A549 (cell line): ENCODE measurements around the gene SERINC4.
A peak's percentile ranks its signal among the peaks of the same experiment; 100 is the strongest.
"Not testable (repeated sequence)": the region's sequence is repeated elsewhere in the genome, so short reads cannot be mapped to it uniquely, and the experiment has no call there.

ENCODE experiments used
- EP300 ChIP-seq, 2 experiments: fragments of >200 bp; sonication (Bioruptor Twin); formaldehyde crosslinking; IDR thresholded peaks; 2 replicates in 1 of 2; 3 replicates in 1 of 2; pipeline ENCODE4 v1.6.1; 2016 to 2017
- MYC ChIP-seq: IDR thresholded peaks from 2 replicates; pipeline ENCODE4 v1.6.1; 2012; ENCODE audit warnings: mild to moderate bottlenecking, inconsistent platforms, low read length, improper control_type of control experiment, borderline replicate concordance
- NPAS2 ChIP-seq: fragments of 250-450 bp; sonication (Bioruptor Pico); IDR thresholded peaks from 2 replicates; pipeline ENCODE4 v1.8.0; 2022; ENCODE audit warnings: mild to moderate bottlenecking, moderate library complexity, borderline replicate concordance
- POLR2A ChIP-seq: IDR thresholded peaks from 2 replicates; pipeline ENCODE4 v1.6.1; 2012; ENCODE audit warnings: mild to moderate bottlenecking, low read length
- RARB ChIP-seq: fragments of 250-450 bp; sonication (Bioruptor Pico); IDR thresholded peaks from 2 replicates; pipeline ENCODE4 v1.8.0; 2021; ENCODE audit warnings: mild to moderate bottlenecking, moderate library complexity
- TF ChIP-seq, protein P1 (sequence below): fragments of >200 bp; sonication (Bioruptor Twin); formaldehyde crosslinking; IDR thresholded peaks from 3 replicates; pipeline ENCODE4 v1.5.1; 2016
- TF ChIP-seq, protein P2 (sequence below): fragments of 200-600 bp; sonication (generic); IDR thresholded peaks from 2 replicates; pipeline ENCODE4 v1.6.1; 2016; ENCODE audit warnings: antibody characterized with exemption, mild to moderate bottlenecking, moderate library complexity
- TF ChIP-seq, protein P3 (sequence below): IDR thresholded peaks from 2 replicates; pipeline ENCODE4 v1.6.1; 2012; ENCODE audit warnings: low read depth, borderline replicate concordance
- TF ChIP-seq, protein P4 (sequence below): fragments of 150-350 bp; IDR thresholded peaks from 2 replicates; pipeline ENCODE4 v1.6.1; 2014; ENCODE audit warnings: low read depth, mild to moderate bottlenecking, low read length

DNA sequence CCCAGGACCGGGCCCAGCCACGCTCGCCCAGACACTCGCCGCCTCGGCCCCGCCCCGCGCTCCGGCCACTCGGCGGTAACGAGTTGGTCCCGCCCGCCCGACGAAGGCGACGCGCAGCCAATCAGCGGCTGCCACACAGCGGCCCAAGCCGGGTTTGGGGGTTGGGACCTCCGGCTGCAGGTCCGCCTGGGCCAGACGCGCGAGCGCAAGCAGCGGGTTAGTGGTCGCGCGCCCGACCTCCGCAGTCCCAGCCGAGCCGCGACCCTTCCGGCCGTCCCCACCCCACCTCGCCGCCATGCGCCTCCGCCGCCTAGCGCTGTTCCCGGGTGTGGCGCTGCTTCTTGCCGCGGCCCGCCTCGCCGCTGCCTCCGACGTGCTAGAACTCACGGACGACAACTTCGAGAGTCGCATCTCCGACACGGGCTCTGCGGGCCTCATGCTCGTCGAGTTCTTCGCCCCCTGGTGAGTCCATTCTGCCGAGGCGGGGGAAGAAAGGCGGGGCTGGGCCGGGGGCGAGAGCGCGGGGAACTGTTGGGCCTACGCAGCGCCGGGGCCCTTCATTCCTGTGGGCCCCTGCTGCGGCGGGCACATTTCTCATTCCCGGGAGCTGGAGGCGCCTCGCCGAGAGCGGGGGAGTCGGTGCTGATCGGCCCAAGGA, 53.6 kb downstream of the SERINC4 start, which contains the start of gene PDIA3:
- TF ChIP-seq, protein P1, sequence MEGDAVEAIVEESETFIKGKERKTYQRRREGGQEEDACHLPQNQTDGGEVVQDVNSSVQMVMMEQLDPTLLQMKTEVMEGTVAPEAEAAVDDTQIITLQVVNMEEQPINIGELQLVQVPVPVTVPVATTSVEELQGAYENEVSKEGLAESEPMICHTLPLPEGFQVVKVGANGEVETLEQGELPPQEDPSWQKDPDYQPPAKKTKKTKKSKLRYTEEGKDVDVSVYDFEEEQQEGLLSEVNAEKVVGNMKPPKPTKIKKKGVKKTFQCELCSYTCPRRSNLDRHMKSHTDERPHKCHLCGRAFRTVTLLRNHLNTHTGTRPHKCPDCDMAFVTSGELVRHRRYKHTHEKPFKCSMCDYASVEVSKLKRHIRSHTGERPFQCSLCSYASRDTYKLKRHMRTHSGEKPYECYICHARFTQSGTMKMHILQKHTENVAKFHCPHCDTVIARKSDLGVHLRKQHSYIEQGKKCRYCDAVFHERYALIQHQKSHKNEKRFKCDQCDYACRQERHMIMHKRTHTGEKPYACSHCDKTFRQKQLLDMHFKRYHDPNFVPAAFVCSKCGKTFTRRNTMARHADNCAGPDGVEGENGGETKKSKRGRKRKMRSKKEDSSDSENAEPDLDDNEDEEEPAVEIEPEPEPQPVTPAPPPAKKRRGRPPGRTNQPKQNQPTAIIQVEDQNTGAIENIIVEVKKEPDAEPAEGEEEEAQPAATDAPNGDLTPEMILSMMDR = not testable (repeated sequence)
- TF ChIP-seq EP300 (IDR thresholded peaks at IDR 0.05); MYC; RARB; NPAS2 (CRISPR knock-in tag): not testable (repeated sequence)
- TF ChIP-seq, protein P2, sequence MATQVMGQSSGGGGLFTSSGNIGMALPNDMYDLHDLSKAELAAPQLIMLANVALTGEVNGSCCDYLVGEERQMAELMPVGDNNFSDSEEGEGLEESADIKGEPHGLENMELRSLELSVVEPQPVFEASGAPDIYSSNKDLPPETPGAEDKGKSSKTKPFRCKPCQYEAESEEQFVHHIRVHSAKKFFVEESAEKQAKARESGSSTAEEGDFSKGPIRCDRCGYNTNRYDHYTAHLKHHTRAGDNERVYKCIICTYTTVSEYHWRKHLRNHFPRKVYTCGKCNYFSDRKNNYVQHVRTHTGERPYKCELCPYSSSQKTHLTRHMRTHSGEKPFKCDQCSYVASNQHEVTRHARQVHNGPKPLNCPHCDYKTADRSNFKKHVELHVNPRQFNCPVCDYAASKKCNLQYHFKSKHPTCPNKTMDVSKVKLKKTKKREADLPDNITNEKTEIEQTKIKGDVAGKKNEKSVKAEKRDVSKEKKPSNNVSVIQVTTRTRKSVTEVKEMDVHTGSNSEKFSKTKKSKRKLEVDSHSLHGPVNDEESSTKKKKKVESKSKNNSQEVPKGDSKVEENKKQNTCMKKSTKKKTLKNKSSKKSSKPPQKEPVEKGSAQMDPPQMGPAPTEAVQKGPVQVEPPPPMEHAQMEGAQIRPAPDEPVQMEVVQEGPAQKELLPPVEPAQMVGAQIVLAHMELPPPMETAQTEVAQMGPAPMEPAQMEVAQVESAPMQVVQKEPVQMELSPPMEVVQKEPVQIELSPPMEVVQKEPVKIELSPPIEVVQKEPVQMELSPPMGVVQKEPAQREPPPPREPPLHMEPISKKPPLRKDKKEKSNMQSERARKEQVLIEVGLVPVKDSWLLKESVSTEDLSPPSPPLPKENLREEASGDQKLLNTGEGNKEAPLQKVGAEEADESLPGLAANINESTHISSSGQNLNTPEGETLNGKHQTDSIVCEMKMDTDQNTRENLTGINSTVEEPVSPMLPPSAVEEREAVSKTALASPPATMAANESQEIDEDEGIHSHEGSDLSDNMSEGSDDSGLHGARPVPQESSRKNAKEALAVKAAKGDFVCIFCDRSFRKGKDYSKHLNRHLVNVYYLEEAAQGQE = not testable (repeated sequence)
- TF ChIP-seq, protein P3, sequence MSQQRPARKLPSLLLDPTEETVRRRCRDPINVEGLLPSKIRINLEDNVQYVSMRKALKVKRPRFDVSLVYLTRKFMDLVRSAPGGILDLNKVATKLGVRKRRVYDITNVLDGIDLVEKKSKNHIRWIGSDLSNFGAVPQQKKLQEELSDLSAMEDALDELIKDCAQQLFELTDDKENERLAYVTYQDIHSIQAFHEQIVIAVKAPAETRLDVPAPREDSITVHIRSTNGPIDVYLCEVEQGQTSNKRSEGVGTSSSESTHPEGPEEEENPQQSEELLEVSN = peak; percentile 62; the same call in 1 of the 2 replicates
- TF ChIP-seq POLR2A = peak; percentile 84
- TF ChIP-seq, protein P4, sequence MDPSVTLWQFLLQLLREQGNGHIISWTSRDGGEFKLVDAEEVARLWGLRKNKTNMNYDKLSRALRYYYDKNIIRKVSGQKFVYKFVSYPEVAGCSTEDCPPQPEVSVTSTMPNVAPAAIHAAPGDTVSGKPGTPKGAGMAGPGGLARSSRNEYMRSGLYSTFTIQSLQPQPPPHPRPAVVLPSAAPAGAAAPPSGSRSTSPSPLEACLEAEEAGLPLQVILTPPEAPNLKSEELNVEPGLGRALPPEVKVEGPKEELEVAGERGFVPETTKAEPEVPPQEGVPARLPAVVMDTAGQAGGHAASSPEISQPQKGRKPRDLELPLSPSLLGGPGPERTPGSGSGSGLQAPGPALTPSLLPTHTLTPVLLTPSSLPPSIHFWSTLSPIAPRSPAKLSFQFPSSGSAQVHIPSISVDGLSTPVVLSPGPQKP = not testable (repeated sequence)
